Muscle of arm (tissue), 12 donors: ENCODE measurements around the gene SLC17A2. TPM values are rescaled to one million over a fixed set of nuclear protein-coding genes. Genes with fewer than 3 reads are reported as not detected.

Experiments
- DNase-seq: peaks from one replicate; pipeline ENCODE4 v3.0.0-alpha.2; 2013
- polyA plus RNA-seq, 12 donors: library from polyadenylated mRNA; unstranded; fragments of 120-200 nt; gene quantifications; one replicate each; pipeline ENCODE4 v1.2.1, GENCODE V29; 2013; ENCODE audit not compliant: insufficient read length in 12 of 12

SLC17A2 gene
- polyA plus RNA-seq, 12 donors, result 0.11 to 0.30 TPM; not detected in 10

DNA sequence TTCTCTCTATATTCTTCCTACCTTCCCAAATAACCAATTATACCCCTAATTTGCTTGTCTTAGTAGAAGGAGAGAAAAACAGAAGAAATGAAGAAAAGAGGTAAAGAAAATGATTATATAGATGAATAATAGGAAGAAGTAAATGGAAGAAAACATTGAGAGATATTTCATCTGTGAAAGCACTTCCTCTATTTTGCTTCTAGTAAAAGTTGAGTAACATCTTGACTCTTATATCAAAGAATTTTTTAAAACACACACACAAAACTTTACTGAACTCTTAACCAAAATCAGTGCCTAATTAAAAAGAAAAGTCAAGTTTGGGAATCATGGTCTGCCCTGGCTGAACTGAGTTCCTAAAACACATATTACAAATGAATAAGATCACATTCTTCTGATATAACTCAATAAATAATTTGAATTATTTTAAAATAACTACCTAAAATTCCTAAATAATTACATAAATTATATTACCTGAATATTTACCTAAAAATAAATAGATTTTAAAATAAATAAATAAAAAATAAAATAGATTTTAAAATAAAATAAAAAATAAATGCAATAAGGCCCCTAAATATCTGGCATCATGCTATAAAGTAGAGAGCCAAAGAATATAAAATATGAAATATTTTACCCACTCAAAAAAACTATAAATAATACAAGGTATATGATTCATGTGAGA, 8.8 kb downstream of the SLC17A2 start:
- no peak for DNase-seq

DNA sequence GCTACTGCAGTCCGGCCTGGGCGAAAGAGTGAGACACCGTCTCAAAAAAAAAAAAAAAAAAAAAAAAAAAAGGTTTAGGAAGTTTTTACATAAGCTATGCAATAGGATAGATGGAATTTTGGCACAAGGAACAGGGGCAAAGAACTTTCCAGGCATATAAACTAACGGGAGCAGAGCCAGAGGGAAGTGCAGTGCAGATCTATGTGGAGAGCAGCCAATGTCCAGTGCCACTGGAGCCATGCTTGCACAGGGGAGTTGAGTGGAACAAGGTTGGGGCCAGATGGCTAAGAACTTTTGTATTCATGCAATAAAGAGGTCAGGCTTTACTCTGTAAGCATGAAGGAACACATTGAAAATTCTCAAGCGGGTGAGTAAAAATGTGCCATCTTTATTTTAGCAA, 10.8 kb downstream of the SLC17A2 start:
- no peak for DNase-seq

DNA sequence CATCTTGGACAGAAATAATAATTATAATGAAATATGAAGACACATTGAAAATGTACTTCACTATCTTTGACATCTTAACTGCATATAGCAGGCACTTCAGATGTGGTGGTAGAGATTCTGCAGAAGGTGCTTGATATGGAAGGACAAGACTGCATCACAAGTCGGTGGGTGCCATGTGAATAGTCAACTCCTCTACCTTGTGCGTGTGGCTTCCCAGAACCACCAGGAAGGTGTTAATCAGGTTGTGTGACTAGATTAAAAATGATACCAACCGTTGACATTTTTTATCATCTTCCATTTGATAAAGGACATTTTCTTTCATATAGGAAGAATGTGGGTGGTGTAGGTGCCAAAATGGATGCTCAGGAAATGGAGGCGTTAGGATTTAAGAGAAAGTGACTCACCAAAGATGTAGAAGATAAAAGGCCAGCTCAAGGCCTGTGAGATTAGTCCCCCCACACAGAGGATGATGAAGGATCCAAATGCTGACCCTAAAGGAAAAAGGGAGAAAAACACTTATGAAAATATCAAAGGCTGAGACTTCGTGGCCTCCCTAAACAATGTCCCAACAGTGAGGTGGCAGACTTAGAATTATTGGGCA, 12.3 kb downstream of the SLC17A2 start:
- no peak for DNase-seq

DNA sequence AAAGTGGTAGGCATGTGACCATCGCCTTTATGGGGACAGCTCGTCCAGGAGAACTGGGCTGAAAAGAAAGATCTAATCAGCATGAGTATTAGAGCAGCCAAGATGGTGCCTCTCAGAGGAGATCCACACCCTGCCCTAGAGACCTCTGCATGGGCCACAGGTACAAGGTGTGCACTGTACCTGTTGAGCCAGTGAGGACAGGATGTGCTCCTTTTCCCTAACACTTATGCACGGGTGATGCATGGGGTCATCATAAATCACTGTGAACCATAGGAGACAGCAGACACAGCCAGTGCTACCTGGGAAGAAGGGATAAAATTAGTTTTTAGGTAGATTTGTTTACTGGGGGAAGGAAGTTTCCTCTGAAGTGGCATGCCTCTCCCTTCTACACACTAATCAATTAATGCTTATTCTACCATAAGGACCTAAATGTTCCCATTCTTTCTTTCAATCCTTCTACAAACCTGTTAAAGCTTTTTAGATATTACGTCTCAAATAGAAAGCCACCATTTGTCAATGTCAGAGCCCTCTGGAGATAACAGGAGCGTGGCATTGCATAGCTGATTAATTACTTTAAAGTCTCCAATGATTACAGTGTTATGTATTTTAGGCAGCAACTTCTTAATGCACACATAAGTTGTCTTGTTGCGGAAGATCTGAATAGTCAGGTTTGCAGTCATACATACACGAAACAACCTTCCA, 13.6 kb downstream of the SLC17A2 start:
- no peak for DNase-seq

DNA sequence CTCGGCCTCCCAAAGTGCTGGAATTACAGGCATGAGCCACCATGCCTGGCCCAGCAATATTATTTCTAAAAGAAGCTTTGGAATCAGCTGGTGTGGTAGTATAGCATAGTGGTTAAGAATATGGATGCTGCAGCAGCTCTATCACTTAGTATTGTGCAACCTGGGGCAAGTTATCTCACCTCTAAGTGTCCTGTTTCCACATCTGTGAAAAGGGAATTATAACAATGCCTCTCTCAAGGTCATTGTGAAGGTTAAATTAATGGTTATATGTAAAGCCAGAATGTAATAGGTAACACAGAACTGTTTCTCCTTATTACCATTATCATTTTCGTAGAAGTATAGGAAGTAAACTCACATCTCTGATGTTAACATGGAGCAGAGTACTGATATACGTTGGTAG, 14.2 kb downstream of the SLC17A2 start:
- no peak for DNase-seq

DNA sequence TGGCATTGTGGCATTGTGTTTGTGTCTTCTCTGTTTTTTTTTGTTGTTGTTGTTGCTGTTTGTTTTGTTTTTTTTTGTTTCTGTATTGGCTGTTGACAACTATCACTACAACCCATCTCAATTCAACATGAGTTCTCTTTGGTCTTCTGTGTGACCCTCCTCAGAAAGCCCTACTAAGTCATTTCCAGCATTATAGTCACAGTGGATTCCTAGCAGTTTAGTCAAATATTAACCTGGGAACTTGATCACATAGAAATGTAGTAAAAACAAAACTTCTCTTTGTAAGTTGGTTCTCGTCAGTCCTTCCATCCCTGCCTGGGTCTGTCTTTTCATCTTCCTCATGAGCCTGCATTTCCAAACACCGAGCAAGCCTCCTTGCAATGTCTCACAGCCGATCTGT, 16.8 kb downstream of the SLC17A2 start:
- no peak for DNase-seq

DNA sequence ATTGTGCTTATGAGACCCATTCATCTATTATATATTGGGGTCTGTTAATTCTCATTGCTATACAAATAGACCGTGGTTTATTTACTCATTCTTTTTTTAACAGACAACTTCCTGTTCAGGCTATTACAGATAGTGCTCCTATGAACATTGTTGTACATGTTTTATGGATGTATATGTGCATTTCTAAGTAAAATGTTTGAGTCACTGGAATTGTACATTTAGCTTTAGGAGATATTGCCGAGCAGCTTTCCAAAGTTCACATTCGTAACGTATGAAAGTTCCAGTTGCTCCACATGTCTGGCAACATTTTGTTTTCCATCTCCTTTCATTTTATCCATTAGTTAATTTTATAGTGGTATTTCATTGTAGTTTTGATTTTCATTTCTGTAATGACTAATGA, 19.1 kb downstream of the SLC17A2 start:
- DNase-seq, result no peak

DNA sequence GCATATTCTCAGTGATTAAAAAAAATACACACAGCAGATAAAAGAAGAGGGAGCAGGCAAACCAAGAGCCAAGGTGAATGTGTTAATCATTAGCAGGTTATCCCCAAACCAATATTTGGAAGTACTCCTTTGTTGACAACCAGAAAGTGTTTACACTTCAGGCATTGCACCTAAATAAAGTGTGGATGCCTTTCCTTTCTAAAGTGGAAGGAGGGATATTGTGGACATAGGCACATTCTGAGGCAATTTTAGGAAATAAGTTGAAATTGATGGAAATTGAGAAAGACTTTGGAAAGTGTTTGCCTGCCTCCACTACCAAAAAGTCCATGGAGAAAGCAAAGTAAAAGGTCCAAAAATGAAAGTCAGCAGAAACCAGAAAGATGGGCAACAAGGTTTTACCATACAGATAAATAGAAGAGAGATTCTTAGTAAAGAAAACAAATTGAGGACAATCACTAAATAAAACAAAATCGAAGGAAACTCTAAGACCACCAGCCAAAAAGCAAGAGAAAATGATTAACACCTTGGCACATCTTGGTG, 22.9 kb downstream of the SLC17A2 start:
- no peak for DNase-seq

DNA sequence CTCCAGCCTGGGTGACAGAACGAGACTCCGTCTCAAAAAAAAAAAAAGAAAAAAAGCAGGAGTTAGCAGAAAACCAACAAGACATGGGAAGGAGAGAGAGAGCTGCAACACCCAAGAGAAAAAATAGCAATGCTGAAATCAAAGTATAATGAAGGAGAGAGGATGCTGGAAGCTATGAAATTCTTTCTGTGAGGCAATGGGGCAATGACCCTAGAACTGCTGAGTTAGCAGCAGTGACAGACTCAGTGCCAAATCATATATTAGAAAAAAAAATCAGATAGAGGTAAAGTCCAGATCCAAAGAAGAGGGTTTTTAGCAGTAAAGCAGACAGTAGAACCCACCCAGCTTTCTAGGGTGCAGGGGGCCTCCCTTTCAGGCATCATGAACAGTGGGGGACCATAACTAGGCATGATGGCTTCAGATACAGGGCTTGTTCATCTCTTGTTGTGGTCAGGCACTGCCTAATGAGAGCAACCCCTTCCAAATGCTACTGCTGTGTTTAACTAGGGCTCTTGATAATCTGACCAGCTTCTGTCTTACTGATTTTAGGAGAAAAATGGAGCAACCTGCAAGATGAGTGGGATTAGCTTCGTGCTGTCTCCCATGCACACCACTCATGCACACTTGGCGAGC, 26.9 kb downstream of the SLC17A2 start:
- no peak for DNase-seq

DNA sequence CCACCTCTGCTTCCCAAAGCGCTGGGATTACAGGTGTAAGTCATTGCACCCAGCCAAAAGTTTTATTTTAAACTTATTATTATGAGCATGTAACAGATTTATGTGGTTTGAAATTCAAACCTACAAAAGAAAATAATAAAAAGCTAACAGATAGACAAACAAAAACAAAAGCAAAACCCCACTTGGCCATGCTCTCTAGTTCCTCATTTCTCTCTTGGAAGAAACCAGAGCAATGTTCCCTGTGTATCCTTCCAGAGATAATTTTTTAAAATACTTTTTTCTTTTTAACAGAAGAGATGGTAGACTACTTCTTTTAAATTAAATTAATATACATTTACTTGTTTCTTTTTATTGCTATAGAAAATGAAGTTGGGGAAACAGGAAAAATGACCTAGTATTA, 28.4 kb downstream of the SLC17A2 start:
- DNase-seq, result no peak

DNA sequence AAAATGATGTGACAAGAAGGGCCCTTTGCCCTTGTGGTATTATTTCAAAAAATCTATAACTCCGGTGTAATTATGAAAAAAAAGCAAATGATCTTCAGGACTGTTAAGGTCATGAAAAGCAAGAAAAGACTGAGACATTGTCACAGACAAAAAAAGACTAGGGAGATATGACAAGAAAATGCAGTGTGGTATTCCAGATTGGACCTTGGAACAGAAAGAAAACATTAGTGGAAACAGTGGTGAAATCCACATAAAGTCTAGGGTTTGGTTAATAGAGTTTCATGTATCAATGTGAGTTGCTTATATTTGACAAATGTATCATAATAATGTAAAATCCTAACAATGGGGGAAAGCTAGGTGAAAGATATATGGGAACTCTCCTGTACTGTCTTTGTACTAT, 29.6 kb downstream of the SLC17A2 start:
- DNase-seq, result no peak

DNA sequence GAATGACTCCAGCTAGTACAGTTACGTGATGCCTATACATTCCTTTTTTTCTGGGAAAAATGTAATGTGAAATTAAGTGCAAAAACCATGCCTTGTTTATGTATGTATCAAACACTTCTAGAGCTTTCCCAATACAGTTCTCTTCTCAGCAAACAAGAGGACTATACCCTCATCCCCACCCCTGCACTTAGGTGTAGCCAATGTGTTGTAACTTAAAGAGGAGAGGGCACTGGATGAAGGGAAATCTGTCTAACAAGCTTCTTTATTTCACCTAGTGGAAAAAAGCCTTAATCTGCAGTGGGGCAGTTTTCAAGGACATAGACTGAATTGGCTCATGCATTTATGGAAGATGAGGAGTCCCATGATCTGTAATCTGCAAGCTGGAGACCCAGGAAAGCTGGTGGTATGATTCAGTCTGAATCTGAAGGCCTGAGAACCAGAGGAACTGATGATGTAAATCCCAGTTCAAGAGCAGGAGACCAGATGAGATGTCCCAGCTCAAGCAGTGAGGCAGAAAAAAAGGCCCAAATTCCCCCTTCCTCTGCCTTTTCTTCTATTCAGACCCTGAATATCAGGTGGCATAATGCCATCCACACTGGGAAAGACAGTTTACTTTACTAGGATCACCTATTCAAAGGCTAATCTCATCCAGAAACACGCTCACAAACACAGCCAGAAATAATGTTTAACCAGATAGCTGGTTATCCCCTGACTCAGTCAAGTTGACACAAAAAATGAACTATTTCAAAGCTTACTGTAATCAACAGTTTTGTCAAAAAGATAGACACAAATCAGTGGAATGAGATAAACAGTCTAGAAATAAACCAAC, 30.7 kb downstream of the SLC17A2 start:
- DNase-seq, result no peak

DNA sequence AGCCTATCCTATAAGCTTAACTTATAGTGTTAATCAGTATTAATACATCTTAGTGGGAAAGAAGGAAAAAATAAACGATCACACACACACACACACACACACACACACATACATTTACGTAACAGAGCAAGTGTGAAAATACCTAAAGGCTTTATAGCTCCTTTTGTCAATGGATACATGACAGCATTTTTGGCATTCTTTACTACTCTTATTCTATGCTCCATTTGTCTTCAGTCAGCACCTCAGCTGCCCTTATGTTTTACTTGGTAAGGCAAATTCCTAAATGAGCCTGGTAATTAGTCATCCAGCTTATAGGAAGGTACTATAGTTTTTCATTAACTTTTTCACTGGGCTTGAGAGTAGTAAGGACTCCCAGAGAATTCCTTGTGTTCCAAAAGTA, 31.4 kb downstream of the SLC17A2 start:
- no peak for DNase-seq

DNA sequence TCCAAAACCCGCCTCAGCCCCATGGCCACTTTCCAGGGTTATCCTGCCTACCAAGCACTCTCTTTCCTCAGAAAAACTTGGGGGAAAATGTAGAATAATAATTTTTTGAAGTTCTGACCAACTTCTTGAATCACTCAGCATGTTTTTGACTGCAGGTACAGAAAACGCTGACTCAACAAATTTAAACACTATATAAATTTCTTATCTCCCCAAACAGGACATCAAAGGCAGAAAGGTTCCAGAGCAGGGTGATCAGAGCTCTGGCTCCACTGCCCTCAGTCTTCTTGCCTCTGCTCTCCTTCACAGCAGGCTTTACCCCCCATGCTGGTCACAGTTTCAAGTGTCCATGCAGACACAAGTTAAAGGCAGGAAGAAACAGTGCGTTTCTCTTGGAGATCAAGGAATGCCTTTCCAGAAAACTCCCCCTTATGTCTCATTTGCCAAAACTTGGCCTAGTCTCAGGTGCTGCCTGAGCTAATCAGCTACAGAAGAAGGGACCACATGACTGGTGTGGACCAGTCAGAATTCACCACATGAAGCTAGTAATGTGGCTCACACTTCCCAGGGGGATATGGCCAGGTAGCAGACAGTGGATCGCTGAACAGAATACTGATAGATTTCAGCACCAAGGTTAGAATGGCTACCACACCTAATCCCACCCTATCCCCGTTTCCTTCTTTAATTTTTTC, 32.1 kb downstream of the SLC17A2 start:
- DNase-seq, result no peak

DNA sequence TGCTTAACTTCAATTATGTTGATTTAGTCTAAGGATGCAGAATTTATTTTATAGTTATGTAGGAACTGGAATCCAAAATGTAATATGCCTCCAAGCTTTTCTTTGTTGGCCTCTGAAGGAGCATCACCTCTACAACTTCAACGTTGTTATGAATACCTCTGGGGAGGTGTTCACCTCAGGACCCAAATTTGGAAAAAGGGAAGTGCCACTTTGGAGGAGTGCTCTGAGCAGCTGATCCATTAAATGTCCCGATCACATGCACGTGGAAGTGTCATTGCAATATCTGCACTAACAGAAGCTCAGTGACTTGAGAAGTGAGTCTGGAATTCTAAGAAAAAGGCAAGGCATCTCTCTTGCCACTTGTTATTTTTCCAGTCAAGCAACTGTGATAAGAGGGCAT, 34.2 kb downstream of the SLC17A2 start:
- DNase-seq, result no peak

DNA sequence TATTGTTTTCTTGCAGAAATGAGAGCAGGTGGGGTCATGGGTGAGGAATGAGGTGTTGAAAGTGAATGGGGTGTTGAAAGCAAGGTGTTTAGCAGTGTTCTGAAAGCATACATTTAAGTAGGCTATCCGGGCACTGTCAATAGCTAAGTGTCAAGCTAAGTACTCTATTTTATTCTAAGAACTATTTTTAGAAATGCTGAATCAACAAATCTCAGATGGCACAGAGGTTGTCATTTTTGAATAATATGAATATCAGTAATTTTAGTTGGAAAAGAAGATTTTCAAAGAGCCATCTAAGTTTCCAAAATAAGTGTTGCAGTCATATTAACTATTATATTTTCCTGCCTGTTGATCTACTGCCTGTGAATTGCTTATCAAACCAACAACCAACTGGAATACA, 34.7 kb downstream of the SLC17A2 start:
- DNase-seq, result no peak

DNA sequence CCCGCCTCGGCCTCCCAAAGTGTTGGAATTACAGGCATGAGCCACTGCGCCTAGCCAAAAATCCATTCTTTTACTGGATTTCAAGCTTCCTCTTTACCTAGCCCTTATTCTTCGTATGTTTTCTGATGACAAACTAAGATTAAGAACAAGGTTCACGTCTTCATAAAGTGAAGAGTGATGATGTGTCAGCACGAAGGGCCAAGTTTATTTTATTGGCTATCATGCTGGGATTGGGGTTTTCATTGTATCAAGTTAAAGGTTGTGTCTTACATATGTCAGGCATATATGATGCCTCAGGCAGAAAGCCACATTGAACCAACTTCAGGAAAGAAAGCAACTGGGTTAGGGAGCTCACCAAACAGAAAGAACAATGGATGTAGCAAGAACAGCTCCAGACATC, 36.7 kb downstream of the SLC17A2 start:
- DNase-seq, result no peak

DNA sequence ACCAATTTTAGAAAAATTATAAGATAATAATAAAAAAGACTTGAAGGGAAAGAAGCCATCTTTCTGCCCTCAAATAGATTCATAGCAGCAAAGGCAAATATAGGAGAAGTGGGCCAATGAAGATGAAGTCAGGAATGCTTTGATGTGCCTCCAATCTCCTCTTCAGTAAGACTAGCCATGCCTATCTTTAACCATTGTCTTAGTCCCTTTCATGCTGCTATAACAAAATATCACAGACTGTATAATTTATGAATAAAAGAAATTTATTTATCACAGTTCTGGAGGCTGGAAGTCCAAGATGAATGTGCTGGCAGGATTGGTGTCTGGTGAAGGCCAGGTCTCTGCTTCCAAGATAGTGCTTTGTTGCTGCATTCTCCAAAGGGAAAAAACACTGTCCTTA, 37.6 kb downstream of the SLC17A2 start:
- DNase-seq, result no peak

DNA sequence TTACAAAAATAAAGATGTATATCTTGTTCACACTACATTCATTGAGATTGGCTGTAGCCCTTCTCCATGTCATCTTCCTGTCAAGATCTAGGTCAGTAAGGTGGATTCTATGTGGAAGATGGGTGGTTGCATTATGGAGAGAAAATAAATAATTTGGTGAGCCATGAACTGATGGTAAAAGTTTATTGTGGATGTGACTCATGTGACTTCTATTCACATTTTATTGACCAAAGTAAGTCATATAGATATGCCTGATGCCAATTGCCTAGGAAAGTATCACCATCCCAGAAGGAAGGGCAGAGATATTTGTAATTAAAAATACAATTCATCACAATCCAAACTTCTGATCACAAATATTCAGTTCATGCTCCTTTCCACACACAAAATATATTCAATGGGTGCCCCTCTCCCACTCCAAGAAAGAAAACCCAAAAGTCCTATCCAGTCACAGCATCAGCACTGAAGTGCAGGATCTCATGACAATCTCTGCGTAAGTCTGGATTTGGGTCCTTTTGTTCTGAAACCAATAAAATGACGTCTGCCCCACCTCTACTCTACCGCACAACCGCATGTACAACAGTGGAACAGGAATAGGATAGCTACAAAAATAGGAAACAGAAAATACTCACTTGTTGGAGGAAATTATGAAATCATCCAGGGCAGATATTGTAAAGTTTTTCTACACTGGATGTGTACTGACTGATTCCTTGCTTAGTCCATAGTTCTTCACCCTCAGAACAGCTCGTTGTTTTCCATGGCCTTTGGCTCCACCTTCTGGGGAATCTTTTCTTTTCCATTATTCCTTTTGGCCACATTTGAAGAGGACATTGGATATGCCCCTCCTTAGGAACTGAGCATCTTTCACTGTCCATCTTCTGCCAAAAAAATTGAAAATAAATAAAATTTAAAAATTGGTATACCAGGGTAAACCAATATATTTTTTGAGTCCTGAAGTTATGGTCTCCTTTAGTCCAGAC, 40.3 kb downstream of the SLC17A2 start:
- peak; percentile 36 for DNase-seq

DNA sequence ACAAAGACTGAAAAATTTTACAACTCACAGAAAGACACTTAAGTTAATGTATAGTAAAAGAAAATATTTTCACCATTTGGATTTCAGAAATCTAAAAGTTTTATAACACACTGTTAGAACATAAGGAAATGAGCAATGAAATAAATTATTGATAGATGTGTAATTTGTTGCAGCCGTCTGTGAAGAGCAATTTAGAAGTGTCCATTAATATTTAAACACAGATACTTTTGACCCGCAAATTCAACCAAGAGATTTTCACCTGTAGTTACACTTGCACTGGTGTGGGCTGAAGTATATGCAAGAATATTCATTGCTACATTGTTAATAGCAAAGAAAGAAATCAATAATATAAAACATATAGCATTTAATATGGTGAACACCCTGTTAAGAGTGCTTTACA, 41.9 kb downstream of the SLC17A2 start:
- no peak for DNase-seq
